Measurements from ENCODE around the gene SSBP2.

Gene SSBP2

DNA sequence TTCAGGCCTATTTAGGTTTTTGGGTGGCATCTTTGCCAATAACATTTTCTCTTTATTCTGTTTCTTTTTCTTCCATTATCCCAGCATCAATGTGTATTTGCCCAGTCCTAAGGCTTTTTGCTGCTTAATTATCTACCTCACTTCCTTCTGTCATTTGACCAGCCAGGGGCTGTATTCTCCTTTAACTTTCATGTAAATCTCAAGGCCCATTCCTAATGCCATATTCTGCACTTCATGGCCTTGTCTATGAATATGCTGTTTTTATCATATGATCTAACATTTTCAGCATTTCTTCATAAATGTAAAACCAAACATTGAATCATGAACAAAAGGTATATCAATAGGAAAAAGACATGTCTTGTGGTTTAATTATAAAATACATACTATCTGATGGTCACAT lies 108.7 kb downstream of the SSBP2 start:
- no peak for DNase-seq (ENCODE audit: low read depth)
- no peak overlapping the region for H3K4me3 ChIP-seq (ENCODE audit: low read length)
- TF ChIP-seq, protein P1, sequence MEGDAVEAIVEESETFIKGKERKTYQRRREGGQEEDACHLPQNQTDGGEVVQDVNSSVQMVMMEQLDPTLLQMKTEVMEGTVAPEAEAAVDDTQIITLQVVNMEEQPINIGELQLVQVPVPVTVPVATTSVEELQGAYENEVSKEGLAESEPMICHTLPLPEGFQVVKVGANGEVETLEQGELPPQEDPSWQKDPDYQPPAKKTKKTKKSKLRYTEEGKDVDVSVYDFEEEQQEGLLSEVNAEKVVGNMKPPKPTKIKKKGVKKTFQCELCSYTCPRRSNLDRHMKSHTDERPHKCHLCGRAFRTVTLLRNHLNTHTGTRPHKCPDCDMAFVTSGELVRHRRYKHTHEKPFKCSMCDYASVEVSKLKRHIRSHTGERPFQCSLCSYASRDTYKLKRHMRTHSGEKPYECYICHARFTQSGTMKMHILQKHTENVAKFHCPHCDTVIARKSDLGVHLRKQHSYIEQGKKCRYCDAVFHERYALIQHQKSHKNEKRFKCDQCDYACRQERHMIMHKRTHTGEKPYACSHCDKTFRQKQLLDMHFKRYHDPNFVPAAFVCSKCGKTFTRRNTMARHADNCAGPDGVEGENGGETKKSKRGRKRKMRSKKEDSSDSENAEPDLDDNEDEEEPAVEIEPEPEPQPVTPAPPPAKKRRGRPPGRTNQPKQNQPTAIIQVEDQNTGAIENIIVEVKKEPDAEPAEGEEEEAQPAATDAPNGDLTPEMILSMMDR (IDR thresholded peaks at IDR 0.05; ENCODE audit: insufficient read depth, low read depth, low read length, missing control alignments), result no peak

DNA sequence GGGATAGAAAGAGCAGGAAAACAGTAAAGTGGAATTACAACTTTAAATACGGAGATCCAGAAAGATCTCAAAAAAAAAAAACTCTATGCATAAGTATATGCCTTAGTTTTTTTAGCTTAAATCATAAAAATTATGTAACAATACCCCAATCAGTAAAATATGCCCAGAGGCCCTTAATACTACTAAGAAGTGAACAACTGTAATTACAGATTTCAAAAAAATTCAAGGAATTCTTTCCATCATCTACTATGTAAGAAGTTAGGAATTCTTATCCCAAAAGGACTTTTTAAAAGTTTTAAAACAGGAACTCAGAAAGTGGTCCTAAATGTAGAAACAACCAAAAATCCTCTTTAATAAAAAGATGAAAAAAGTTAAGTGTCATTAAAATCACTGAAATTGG lies 111.3 kb downstream of the SSBP2 start:
- no peak overlapping the region for H3K4me3 ChIP-seq (ENCODE audit: low read length)
- no peak for DNase-seq (ENCODE audit: low read depth)
- TF ChIP-seq, protein P1 (IDR thresholded peaks at IDR 0.05; ENCODE audit: insufficient read depth, low read depth, low read length, missing control alignments), result no peak

DNA sequence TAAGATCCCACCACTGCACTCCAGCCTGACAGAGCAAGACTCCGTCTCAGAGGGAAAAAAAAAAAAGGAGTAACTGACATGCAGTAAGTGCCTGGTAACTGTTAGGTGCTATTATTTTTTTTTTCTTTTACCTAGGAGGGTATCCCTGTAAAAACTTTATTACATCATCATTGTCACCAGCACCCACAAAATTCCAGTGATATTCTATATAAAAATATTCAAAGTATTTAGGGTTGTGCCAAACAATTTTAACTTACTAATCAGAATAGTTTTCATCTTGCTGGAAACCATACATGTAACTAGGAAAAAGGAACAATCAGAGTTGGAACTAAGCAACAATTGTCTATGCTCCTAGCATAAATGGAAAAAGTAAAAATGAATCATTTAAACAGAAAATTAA lies 112.4 kb downstream of the SSBP2 start:
- TF ChIP-seq, protein P1 (IDR thresholded peaks at IDR 0.05; ENCODE audit: insufficient read depth, low read depth, low read length, missing control alignments), result no peak
- H3K4me3 ChIP-seq (ENCODE audit: low read length), result no peak overlapping the region
- no peak for DNase-seq (ENCODE audit: low read depth)

DNA sequence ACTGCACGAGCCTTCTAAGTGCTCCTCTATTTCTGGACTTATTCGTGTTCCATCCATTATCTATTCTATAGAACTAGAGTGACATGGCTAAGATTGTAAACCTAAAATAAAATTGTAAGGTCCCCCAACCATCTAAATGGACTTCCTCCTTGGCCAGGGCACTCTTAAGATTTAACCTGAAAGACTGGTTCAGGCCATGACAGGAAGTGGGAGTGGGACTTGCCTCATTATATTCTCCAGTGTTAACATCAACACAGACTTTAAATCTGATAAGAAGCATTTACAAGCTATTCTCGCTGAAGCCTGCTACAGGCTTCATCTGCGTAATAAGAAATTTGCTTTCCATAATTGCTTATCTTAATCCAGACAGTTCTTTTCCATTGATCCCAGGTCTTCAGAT lies 117.0 kb downstream of the SSBP2 start:
- TF ChIP-seq, protein P1 (IDR thresholded peaks at IDR 0.05; ENCODE audit: insufficient read depth, low read depth, low read length, missing control alignments), result no peak
- H3K4me3 ChIP-seq (ENCODE audit: low read length), result no peak overlapping the region
- DNase-seq (ENCODE audit: low read depth), result no peak

DNA sequence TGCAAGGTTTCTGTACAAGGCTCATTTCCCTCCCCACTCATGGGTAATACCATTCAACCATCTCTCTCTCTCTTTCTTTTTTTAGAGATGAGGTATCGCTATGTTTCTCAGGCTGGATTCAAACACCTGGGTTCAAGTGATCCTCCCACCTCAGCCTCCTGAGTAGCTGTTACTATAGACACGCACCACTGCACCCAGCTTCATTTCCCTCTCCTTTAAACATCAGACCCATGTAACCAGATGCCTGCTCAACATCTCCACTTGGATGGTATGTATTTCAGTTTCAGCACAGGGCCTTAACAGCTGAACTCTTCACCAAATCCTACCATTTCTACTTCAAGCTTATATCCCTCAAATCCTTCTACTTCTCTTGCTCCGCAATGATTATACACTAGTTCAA lies 117.4 kb downstream of the SSBP2 start:
- no peak overlapping the region for H3K4me3 ChIP-seq (ENCODE audit: low read length)
- DNase-seq (ENCODE audit: low read depth), result no peak
- TF ChIP-seq, protein P1 (IDR thresholded peaks at IDR 0.05; ENCODE audit: insufficient read depth, low read depth, low read length, missing control alignments), result no peak

DNA sequence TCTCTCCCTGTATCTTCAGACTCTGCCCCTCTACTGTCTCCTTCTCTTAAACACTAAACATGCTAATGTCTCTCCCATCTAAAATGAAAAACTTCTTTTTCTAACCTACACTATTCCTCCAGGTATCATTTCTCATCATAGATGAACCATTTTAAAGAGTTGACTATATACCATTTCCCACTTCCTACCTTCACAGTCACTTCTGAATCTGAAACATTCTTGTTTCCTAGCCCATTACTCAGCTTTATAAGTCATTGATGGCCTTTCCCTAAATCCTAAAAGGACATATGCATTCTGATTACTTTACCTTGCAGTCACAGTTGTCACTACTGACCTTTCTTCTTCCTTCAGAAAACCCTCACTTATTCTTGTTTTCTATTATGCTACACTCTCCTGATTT lies 118.2 kb downstream of the SSBP2 start:
- no peak overlapping the region for H3K4me3 ChIP-seq (ENCODE audit: low read length)
- TF ChIP-seq, protein P1 (IDR thresholded peaks at IDR 0.05; ENCODE audit: insufficient read depth, low read depth, low read length, missing control alignments), result no peak
- DNase-seq (ENCODE audit: low read depth), result no peak

GRCh38 chr5:81631621-81632020 lies 119.3 kb downstream of the SSBP2 start:
- no peak for DNase-seq (ENCODE audit: low read depth)
- TF ChIP-seq, protein P1 (IDR thresholded peaks at IDR 0.05; ENCODE audit: insufficient read depth, low read depth, low read length, missing control alignments), result no peak
- no peak overlapping the region for H3K4me3 ChIP-seq (ENCODE audit: low read length)

Data from epithelial cell of esophagus (primary cell).